IPS-NIHi7 (cell line): Measurements from ENCODE around the gene GLT8D1.
"Not testable (repeated sequence)": the region's sequence is repeated elsewhere in the genome, so short reads cannot be mapped to it uniquely, and the experiment has no call there.

Experiments used
- DNase-seq: peaks from one replicate; pipeline ENCODE4 v3.0.0; 2012; ENCODE audit warnings: mixed read lengths; ENCODE audit errors: extremely low spot score

GLT8D1 gene

DNA sequence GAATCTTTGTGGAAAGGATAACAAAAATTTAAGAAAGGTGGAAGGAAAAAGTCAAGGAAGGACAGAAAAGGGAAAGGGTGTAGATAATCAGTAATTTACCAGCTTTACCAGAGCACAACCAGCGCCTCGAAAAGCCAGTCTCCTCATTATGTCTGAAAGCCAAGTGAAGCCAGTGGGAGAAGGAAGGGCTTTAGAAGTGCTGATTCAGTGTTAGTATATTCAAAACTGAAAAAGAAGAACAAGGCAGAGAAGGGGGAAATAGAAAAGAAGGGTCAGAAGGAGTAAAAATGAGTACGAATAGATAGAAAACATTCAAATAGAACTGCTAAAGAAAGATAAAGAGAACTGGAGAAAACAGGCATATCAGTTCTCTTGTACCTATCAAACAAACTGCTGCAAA, 24.0 kb downstream of the GLT8D1 start:
- no peak for DNase-seq

- DNase-seq = no peak
These were observed 25.8 kb downstream of the GLT8D1 start for GRCh38 chr3:52679811-52680210.

DNA sequence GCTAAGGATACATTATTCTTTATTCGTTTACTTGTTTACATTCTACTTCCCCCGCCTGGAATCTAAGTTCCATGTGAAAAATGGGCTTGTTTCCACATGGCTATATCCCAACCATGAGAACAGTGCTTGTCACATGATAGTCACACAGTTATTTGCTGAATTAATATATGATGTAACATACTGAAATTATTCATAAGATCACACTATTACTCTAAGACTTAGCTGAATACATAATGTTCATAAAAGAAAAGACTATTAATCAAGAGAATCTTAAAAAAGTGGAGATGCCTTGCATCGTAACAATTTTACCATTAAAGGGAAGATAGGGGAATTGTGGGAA, 26.4 kb downstream of the GLT8D1 start:
- DNase-seq = no peak

DNA sequence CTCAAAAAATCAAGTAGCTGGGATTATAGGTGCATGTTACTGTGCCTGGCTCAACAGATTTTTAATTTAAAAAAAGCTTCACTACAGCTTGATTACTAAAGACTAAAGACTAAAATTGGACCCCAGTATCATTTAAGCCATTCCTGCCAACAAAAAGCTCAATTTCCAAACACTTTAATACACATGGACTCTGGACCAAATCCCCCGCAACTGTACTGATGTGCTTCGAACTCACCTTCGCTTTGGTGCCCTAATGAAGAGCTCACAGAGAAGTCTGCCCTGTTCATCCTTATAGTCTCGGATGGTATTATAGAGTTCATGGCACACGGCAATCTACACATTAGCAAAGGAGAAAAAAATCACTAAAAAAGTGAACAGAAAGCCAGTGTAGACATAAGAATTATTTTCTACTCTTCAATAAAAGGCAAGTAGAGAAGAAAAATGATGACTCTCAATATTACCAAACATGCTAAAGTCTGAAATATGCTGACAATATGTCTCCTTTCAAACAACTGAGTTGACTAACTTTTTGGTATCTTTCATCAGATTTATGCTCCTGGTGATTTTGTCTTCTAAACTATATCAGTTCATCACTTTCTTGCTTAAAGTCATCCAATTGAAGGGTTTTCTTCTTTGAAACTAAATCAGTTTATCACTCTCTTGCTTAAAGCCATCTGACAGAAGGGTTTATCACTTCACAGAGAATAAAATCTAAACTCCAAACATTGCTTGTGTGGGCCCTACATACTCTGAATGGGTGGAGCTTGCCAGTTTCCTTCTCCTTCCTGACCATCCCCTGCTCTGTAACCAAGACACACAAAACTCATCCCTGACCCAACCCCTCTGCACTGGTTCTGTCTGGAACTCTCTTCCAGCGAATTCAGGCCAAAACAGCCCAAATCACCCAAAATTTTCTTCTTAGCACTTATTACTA, 27.1 kb downstream of the GLT8D1 start:
- no peak for DNase-seq

- not testable (repeated sequence) for DNase-seq
These were observed 29.4 kb downstream of the GLT8D1 start for GRCh38 chr3:52676201-52676600.

GRCh38 chr3:52671676-52672075, 33.9 kb downstream of the GLT8D1 start:
- no peak for DNase-seq

GRCh38 chr3:52670621-52671521, 34.7 kb downstream of the GLT8D1 start:
- no peak for DNase-seq

DNA sequence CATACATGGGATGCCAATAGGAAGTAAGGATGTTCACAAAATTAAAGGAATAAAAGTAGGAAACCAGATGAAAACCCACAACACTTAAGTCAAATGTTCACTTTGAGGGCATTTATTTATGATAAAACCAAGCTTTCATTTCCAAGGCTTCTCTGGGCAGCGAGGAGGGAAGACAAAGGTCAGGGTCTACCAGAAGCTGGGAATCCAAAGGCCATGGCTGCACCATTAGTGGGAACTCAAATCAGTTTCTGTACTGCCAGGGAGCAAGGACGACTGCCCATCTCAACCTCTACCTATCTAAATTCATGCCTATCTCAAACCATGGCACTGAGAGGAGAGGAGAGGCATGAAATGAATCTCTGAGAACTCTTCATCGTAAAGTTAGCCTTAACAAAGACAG, 42.5 kb downstream of the GLT8D1 start:
- DNase-seq = no peak

DNA sequence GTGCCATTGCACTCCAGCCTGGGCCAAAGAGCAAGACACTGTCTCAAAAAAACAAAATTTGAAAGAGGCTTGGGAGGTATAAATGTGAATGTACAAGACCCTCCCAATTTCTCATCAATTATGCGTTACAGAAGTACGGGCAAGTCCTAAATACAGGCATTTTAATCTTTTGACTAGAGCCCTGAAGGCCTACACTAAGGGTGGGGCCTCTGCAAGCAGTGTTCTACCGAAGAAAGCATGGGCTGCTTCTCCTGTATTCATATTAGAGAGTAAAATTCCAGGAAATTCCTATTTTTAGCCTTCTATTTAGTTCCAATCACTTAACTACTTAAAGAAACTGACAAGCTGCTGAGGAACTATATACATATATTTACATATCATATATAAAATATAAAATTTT, 45.5 kb downstream of the GLT8D1 start:
- no peak for DNase-seq

DNA sequence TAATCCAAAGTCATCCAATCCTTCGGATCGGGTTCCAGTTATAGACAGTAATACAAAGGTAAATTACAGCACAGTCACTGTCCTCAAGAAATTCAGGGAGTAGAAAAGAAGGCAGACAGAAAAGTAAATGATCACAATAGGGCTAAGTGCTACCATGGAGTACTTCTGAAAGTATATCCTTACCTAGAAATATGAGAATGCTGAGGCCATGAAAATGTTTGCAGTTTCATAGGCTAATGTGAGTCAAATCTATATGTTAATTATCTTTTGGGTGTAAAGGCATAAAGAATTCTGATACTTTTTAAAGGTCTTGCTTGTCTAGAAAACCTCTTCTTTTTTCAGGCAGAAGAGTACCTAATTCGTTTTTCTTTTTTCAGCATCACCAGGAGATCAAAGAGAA, 49.7 kb downstream of the GLT8D1 start:
- DNase-seq = no peak

- DNase-seq = no peak
These were observed 54.0 kb downstream of the GLT8D1 start for GRCh38 chr3:52651592-52651991.

DNA sequence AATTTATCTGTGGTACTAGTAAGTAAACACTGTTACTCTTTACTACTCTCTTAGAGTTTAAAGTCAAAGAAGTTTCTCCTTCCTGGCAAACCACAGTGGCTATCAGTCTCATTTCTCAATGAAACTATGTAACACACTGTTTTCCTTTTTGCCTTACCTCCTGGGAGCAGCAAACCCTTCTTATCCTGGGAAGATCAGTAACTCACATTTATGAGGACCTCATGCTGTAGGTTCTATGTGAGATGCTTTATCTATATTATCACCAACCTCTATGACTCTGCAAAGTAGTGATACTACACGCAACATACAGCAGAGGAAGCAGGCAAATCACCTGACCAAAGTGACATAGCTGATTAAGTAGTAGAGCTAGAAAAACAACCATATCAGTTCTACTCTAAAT, 55.2 kb downstream of the GLT8D1 start:
- DNase-seq = no peak

DNA sequence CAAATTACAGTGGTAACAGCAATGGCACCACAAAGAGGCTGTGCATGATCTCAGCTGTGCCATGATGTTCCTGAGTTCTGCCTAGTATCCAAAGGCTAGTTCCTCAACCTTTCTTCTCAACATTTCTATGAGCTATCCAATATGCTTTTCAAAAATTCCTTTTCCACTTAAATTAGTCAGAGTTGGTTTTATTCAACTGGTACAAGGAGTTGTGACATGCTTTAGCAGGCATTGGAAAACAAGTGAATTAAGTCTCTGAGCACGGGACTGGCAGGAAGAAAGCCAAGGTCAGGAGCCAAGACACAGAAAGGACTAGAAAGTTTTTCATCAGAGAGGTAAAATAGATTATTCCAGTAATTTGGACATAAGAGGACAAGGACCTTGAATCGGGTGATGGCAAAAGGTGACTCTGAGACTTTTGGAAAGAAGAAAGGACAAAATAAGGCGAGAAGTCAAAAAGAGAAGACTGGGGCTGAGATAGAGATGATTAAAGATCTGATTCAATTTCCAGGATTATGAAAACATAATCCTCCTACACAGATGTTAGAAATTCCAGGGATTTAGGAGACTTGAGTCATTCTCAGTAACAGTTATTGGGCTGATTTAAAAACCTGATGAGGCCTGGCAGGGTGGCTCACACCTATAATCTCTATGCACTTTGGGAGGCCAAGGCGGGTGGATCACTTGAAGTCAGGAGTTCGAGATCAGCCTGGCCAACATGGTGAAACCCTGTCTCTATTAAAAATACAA, 56.0 kb downstream of the GLT8D1 start:
- DNase-seq = no peak

DNA sequence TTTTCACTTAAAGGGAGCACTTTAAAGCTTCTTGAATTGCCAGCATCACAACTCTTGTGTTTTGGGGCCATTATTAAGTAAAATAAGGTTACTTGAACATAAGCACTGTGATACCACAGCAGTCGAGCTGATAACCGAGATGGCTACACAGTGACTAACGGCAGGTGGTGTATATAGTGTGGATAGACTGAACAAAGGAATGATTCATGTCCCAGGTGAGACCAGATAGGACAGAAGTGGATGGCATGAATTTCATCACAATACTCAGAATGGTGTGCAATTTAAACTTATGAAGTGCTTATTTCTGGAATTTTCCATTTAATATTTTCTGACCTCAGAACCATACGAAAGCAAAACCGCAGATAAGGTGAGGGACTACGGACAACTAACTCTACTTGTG, 60.0 kb downstream of the GLT8D1 start:
- no peak for DNase-seq
